Duodenal mucosa (tissue), 2 donors: ENCODE data around the gene CHPF.

ENCODE experiments used
- H3K27ac ChIP-seq: one replicate; pipeline ENCODE4 v1.7.0; 2013; ENCODE audit warnings: low read depth, low read length
- H3K27me3 ChIP-seq, 2 donors: one replicate each; pipeline ENCODE4 v1.7.0; 2013; ENCODE audit warnings: low read length in 2 of 2, control low read depth in 1 of 2; ENCODE audit not compliant: insufficient read depth in 2 of 2, control insufficient read depth in 1 of 2
- H3K36me3 ChIP-seq, 2 donors: one replicate each; pipeline ENCODE4 v1.7.0; 2013; ENCODE audit warnings: low read length in 2 of 2, control low read depth in 1 of 2; ENCODE audit not compliant: insufficient read depth in 2 of 2, control insufficient read depth in 1 of 2
- H3K4me1 ChIP-seq, 2 donors: one replicate each; pipeline ENCODE4 v1.7.0; 2013; ENCODE audit warnings: low read length in 2 of 2, control low read depth in 1 of 2; ENCODE audit not compliant: insufficient read depth in 2 of 2, control insufficient read depth in 1 of 2
- H3K4me3 ChIP-seq, 2 donors: one replicate each; pipeline ENCODE4 v1.7.0; 2013; ENCODE audit warnings: low read length in 2 of 2, low read depth in 1 of 2
- H3K9ac ChIP-seq, 2 donors: one replicate each; pipeline ENCODE4 v1.7.0; 2013; ENCODE audit warnings: low read length in 2 of 2, low read depth in 1 of 2
- H3K9me3 ChIP-seq, 2 donors: one replicate each; pipeline ENCODE4 v1.7.0; 2013; ENCODE audit warnings: low read length in 2 of 2, control low read depth in 1 of 2; ENCODE audit not compliant: control insufficient read depth in 1 of 2

CHPF gene

DNA sequence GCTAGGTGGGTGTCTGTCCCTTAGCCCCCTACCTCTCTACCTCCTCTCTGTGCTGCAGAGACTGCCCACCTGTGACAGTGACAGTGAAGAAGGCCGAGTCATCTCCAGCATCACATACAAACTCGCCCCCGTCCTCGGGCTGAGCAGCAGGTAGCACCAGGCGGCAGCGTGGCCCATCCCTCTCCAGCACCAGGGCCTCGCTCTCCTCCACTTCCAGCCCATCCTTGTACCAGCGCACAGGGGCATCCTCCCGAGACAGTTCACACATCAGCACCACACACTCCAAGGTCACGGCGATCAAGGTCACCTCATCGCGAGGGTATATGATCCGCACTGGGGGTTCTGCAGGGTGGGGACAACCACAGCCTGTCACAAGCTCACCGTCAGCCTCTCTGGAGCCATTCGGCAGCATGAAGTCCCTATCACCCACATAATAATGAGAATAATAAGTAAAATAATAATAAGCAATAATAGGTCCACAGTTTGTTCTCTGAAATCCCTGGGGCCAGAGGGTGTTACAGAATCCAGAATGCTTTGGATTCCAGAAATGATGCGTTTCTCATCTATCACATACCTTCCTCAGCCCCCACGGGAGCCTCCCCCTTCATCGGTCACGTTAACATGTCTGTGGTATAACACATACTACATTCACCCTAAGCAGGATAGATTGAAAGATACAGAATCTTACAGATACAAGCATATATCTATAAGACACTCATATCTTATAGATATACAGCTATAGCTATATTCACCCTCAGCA lies 15.7 kb upstream of the CHPF start:
- no peak overlapping the region for H3K9ac ChIP-seq
- no peaks in the 10 kb centered on the region for H3K4me1 ChIP-seq
- H3K27ac ChIP-seq, result no peak overlapping the region
- H3K4me3 ChIP-seq, result no peak overlapping the region
- H3K36me3 ChIP-seq, result no peaks in the 10 kb centered on the region
- H3K27me3 ChIP-seq, result peaks cover 0 to 3% of the 10 kb centered on the region in 2 donors
- no peaks in the 10 kb centered on the region for H3K9me3 ChIP-seq

DNA sequence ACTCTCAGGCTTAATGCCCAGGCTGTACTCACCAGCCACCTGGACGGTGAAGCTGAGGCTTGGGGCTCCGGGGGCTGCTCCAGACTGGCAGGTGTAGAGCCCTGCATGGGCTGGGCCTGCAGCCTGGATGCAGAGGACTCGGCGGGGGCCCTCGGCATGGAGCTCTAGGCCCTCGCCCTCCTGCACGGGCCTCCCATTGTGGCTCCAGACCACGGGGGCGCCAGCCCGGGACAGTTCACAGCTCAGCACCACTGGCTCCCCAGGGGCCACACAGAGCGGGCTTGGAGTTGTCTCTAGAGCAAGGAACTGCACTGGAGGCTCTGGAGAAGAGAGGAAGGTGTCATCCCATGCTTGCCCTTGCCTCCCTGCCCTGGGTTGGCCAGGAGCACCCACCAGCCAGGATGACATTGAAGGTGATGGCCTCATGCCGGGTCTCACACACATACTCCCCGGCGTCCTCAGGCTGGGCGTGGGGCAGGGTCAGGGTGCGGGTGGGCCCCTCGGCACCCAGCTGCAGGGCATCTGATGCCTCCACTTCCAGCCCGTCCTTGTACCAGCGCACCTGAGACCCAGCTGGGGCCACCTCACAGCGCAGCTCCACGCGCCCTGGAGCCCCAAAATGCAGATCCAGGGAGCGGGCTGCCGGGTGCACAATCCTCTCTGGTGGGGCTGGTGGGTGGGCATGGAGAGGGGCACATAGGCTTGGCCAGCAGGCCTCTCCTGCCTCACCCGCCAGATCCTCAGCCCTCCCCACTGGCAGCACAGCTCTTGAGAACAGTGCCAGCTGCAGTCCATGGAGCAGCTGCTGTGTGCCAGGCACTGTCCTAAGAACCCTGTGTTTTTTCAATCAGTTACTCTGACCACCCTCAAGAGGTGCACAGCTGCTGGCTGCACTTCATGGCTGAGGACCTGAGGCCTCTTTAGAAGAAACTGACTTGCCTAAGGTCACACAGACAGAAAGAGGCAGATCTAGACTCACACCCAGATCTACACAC lies 14.5 kb upstream of the CHPF start:
- H3K27ac ChIP-seq, result no peak overlapping the region
- peaks cover 0 to 2% of the 10 kb centered on the region in 2 donors for H3K4me1 ChIP-seq
- H3K9ac ChIP-seq, result no peak overlapping the region
- H3K4me3 ChIP-seq, result no peak overlapping the region
- H3K27me3 ChIP-seq, result peaks cover 6 to 15% of the 10 kb centered on the region in 2 donors
- H3K36me3 ChIP-seq, result no peaks in the 10 kb centered on the region
- H3K9me3 ChIP-seq, result no peaks in the 10 kb centered on the region

GRCh38 chr2:219557320-219557719 lies 13.7 kb upstream of the CHPF start:
- Histone ChIP-seq H3K9ac (no peak overlapping the region), H3K27me3 (peaks cover 11 to 20% of the 10 kb centered on the region in 2 donors), H3K36me3 (no peaks in the 10 kb centered on the region)

DNA sequence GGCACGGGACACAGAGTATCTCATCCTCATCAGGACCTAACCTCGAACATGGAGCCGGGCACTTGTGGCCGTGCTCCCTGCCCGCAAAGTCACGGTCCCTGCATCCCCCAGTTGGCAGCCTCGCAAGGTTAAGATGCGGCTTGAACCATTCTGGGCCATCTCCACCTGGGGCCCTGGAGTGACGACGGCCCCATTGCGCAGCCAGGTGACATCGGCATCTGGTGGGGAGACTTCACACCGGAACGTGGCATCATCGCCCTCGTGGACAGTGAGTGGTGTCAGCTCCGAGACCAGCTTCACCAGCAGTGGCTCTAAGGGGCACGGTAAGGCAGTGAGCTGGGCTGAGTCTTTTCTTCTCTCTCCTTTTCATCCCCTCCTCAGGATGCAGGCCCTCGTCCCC lies 12.8 kb upstream of the CHPF start:
- Histone ChIP-seq H3K36me3 (no peaks in the 10 kb centered on the region), H3K9me3 (no peaks in the 10 kb centered on the region), H3K27me3 (peaks cover 19 to 20% of the 10 kb centered on the region in 2 donors), H3K9ac (no peak overlapping the region), H3K27ac (no peak overlapping the region), H3K4me3 (no peak overlapping the region), H3K4me1 (peaks cover 5 to 9% of the 10 kb centered on the region in 2 donors)

More at GRCh38 chr2:219557320-219557719, 13.7 kb upstream of the CHPF start:
- Histone ChIP-seq H3K4me3 (no peak overlapping the region), H3K9me3 (no peaks in the 10 kb centered on the region), H3K27ac (no peak overlapping the region), H3K4me1 (peaks cover 0 to 5% of the 10 kb centered on the region in 2 donors)

GRCh38 chr2:219555956-219556355 lies 12.3 kb upstream of the CHPF start:
- H3K27me3 ChIP-seq, result peaks cover 20 to 21% of the 10 kb centered on the region in 2 donors
- no peak overlapping the region for H3K27ac ChIP-seq
- peaks cover 5 to 9% of the 10 kb centered on the region in 2 donors for H3K4me1 ChIP-seq
- H3K36me3 ChIP-seq, result no peaks in the 10 kb centered on the region
- H3K4me3 ChIP-seq, result no peak overlapping the region
- H3K9ac ChIP-seq, result no peak overlapping the region
- H3K9me3 ChIP-seq, result no peaks in the 10 kb centered on the region

- Histone ChIP-seq H3K4me1 (peaks cover 5 to 9% of the 10 kb centered on the region in 2 donors), H3K4me3 (no peak overlapping the region), H3K27me3 (peaks cover 20 to 22% of the 10 kb centered on the region in 2 donors), H3K27ac (no peak overlapping the region), H3K9ac (no peak overlapping the region), H3K9me3 (no peaks in the 10 kb centered on the region), H3K36me3 (no peaks in the 10 kb centered on the region)
Observed at GRCh38 chr2:219554350-219554749, 10.7 kb upstream of the CHPF start.

GRCh38 chr2:219553463-219553963 lies 9.9 kb upstream of the CHPF start:
- H3K4me3 ChIP-seq, result no peak overlapping the region
- no peaks in the 10 kb centered on the region for H3K9me3 ChIP-seq
- no peak overlapping the region for H3K27ac ChIP-seq
- peaks cover 5 to 9% of the 10 kb centered on the region in 2 donors for H3K4me1 ChIP-seq
- no peaks in the 10 kb centered on the region for H3K36me3 ChIP-seq
- H3K27me3 ChIP-seq, result peaks cover 20 to 22% of the 10 kb centered on the region in 2 donors
- no peak overlapping the region for H3K9ac ChIP-seq

DNA sequence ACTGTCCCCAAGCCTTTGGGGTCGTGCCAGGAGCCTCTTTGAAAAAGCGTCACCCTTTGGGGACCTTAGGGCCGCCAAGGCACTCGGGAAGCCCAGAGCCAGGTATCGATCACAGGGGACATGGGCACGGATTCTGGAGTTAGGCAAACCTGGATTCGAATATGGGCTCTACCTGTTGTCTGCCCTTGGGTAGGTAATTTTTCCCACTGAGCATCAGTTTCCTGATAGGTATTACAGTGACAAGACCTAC lies 9.5 kb upstream of the CHPF start:
- H3K27ac ChIP-seq, result no peak overlapping the region
- H3K4me3 ChIP-seq, result peak overlapping the region; percentile 54 to 71
- no peaks in the 10 kb centered on the region for H3K36me3 ChIP-seq
- no peak overlapping the region for H3K9ac ChIP-seq
- peaks cover 20 to 22% of the 10 kb centered on the region in 2 donors for H3K27me3 ChIP-seq
- H3K9me3 ChIP-seq, result no peaks in the 10 kb centered on the region
- peaks cover 5 to 9% of the 10 kb centered on the region in 2 donors for H3K4me1 ChIP-seq

- peak overlapping the region in 1 of 2 donors; percentile 51 for H3K9ac ChIP-seq
- no peaks in the 10 kb centered on the region for H3K9me3 ChIP-seq
- peaks cover 20 to 22% of the 10 kb centered on the region in 2 donors for H3K27me3 ChIP-seq
- no peaks in the 10 kb centered on the region for H3K36me3 ChIP-seq
- H3K4me1 ChIP-seq, result peaks cover 5 to 9% of the 10 kb centered on the region in 2 donors
- H3K27ac ChIP-seq, result no peak overlapping the region
- H3K4me3 ChIP-seq, result peak overlapping the region; percentile 54 to 71
Observed at GRCh38 chr2:219552382-219553167, 9.0 kb upstream of the CHPF start.
